ENCODE results near the gene DCST2.

DNA sequence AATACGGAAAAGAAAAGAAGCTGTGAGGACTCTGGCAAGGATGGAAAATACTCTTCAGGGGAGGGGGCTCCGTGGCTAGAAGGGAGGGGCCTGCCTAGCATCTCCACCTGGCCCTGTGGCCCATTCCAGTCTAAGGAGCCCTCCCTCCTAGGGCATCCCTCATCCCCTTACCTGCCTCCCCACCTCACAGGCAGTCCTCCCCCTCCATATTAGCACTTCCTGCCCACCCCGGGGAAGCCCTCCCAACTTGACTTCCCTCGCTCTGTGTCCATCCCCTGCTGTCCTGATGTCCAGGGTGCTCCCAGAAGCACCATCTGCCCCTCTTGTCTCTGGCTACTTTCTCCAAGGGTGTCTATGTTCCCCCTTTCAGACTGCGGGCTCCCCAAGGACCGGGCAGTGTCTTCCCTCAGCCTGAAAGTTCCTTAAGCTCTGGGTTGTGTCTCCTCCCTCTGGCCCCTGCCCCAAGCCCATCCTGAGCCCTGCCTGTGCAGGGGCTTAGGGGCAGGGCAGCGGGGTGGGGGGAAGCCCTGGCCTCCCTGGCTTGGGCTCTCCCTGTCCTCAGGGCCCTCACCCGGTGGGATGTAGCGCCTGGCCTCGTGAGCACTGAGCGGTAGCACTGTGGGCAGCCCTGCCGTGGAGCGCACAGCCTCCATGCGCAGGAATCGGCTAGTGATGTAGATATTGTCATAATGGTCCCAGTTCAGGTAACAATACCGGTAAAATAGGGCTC is 3.9 kb downstream of the DCST2 start:
- TF ChIP-seq, protein P1, sequence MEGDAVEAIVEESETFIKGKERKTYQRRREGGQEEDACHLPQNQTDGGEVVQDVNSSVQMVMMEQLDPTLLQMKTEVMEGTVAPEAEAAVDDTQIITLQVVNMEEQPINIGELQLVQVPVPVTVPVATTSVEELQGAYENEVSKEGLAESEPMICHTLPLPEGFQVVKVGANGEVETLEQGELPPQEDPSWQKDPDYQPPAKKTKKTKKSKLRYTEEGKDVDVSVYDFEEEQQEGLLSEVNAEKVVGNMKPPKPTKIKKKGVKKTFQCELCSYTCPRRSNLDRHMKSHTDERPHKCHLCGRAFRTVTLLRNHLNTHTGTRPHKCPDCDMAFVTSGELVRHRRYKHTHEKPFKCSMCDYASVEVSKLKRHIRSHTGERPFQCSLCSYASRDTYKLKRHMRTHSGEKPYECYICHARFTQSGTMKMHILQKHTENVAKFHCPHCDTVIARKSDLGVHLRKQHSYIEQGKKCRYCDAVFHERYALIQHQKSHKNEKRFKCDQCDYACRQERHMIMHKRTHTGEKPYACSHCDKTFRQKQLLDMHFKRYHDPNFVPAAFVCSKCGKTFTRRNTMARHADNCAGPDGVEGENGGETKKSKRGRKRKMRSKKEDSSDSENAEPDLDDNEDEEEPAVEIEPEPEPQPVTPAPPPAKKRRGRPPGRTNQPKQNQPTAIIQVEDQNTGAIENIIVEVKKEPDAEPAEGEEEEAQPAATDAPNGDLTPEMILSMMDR (IDR thresholded peaks at IDR 0.05), result no peak
- no peak for TF ChIP-seq POLR2A (IDR thresholded peaks at IDR 0.05)

All from heart left ventricle (tissue), 13 donors.